Type B pancreatic cell (in vitro differentiated cells): ENCODE measurements around the gene EBI3. TPM values are rescaled to one million over a fixed set of nuclear protein-coding genes. Genes with fewer than 3 reads are reported as not detected.
"Not testable (repeated sequence)": the region's sequence is repeated elsewhere in the genome, so short reads cannot be mapped to it uniquely, and the experiment has no call there.

ENCODE experiments used
- DNase-seq: peaks from one replicate; pipeline ENCODE4 v3.0.0; 2021; ENCODE audit warnings: mixed read lengths; ENCODE audit not compliant: unreplicated experiment; ENCODE audit errors: extremely low spot score
- H3K27ac Mint-ChIP-seq: 2 replicates; pipeline ENCODE4 v1.8.0; 2021; ENCODE audit warnings: mild to moderate bottlenecking, mixed read lengths
- H3K27me3 Mint-ChIP-seq: 2 replicates; pipeline ENCODE4 v1.8.0; 2021; ENCODE audit warnings: mixed read lengths
- H3K36me3 Mint-ChIP-seq: 2 replicates; pipeline ENCODE4 v1.8.0; 2021; ENCODE audit warnings: mixed read lengths
- H3K4me1 Mint-ChIP-seq: one replicate; pipeline ENCODE4 v1.8.0; 2021; ENCODE audit warnings: mixed read lengths; ENCODE audit not compliant: unreplicated experiment
- H3K4me3 Mint-ChIP-seq: 2 replicates; pipeline ENCODE4 v1.8.0; 2021; ENCODE audit warnings: mild to moderate bottlenecking, mixed read lengths
- H3K9me3 Mint-ChIP-seq: 2 replicates; pipeline ENCODE4 v1.8.0; 2021; ENCODE audit warnings: mixed read lengths
- total RNA-seq: library from RNA; stranded (reverse); gene quantifications from 2 replicates; pipeline ENCODE4 v1.2.1, GENCODE V29; 2021; ENCODE audit warnings: low replicate concordance
- TF ChIP-seq, protein P1 (sequence below): fragments of 200-600 bp; sonication (generic); conservative IDR thresholded peaks from 2 replicates; pipeline ENCODE4 v1.5.0; 2021; ENCODE audit warnings: antibody characterized with exemption, mild to moderate bottlenecking

EBI3 gene
- total RNA-seq, 1 donor from 2014 or later = 0.43 TPM

GRCh38 chr19:4234142-4234861 lies 5.0 kb downstream of the EBI3 start:
- H3K4me3 Mint-ChIP-seq = no peak overlapping the region
- no peaks in the 10 kb centered on the region for H3K9me3 Mint-ChIP-seq
- H3K27ac Mint-ChIP-seq = no peak overlapping the region
- H3K36me3 Mint-ChIP-seq = no peaks in the 10 kb centered on the region
- TF ChIP-seq, protein P1, sequence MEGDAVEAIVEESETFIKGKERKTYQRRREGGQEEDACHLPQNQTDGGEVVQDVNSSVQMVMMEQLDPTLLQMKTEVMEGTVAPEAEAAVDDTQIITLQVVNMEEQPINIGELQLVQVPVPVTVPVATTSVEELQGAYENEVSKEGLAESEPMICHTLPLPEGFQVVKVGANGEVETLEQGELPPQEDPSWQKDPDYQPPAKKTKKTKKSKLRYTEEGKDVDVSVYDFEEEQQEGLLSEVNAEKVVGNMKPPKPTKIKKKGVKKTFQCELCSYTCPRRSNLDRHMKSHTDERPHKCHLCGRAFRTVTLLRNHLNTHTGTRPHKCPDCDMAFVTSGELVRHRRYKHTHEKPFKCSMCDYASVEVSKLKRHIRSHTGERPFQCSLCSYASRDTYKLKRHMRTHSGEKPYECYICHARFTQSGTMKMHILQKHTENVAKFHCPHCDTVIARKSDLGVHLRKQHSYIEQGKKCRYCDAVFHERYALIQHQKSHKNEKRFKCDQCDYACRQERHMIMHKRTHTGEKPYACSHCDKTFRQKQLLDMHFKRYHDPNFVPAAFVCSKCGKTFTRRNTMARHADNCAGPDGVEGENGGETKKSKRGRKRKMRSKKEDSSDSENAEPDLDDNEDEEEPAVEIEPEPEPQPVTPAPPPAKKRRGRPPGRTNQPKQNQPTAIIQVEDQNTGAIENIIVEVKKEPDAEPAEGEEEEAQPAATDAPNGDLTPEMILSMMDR = no peak
- H3K4me1 Mint-ChIP-seq = no peaks in the 10 kb centered on the region
- no peak for DNase-seq
- H3K27me3 Mint-ChIP-seq = no peaks in the 10 kb centered on the region

DNA sequence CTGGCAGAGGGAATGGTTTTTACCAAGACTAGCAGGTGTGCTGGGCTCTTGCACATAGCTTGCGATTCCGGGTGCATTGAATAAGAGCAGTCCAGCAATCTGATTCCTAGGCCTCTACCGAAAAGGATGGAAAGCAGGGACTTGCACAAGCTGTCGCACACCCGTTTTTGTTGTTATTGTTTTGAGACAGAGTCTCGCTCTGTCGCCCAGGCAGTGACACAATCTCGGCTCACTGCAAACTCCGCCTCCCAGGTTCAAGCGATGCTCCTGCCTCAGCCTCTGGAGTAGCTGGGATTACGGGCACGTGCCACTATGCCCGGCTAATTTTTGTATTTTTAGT lies 5.5 kb downstream of the EBI3 start:
- H3K4me3 Mint-ChIP-seq = no peak overlapping the region
- H3K4me1 Mint-ChIP-seq = no peaks in the 10 kb centered on the region
- H3K27ac Mint-ChIP-seq = no peak overlapping the region
- H3K36me3 Mint-ChIP-seq = no peaks in the 10 kb centered on the region
- no peaks in the 10 kb centered on the region for H3K9me3 Mint-ChIP-seq
- TF ChIP-seq, protein P1 = no peak
- H3K27me3 Mint-ChIP-seq = no peaks in the 10 kb centered on the region
- no peak for DNase-seq

- H3K27me3 Mint-ChIP-seq, H3K4me3 Mint-ChIP-seq, H3K9me3 Mint-ChIP-seq, H3K36me3 Mint-ChIP-seq, DNase-seq, H3K4me1 Mint-ChIP-seq, H3K27ac Mint-ChIP-seq: not testable (repeated sequence)
Observed at GRCh38 chr19:4237510-4237909, 8.2 kb downstream of the EBI3 start.

DNA sequence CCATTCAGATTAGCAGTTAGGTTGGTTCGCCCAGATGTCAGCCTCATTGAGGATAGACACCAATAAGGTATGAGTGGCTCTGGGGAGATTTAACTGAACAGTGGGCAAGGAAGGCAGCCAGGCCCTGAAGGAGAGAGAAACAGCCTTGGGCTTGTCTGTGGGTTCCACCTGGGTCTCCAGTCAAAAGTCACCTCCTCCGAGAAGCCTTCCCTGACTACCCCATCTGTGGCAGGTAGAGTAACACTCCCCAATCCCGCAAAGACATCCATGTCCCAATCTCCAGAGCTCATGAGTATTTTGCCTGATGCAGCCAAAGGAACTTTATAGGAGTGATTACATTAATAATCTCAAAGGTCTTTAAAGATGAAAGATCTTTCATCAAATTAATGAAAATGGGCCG lies 9.5 kb downstream of the EBI3 start:
- H3K36me3 Mint-ChIP-seq = no peaks in the 10 kb centered on the region
- TF ChIP-seq, protein P1 = no peak
- no peaks in the 10 kb centered on the region for H3K4me1 Mint-ChIP-seq
- no peak for DNase-seq
- no peak overlapping the region for H3K4me3 Mint-ChIP-seq
- H3K27ac Mint-ChIP-seq = no peak overlapping the region
- no peaks in the 10 kb centered on the region for H3K27me3 Mint-ChIP-seq
- peaks cover 6% of the 10 kb centered on the region for H3K9me3 Mint-ChIP-seq

DNA sequence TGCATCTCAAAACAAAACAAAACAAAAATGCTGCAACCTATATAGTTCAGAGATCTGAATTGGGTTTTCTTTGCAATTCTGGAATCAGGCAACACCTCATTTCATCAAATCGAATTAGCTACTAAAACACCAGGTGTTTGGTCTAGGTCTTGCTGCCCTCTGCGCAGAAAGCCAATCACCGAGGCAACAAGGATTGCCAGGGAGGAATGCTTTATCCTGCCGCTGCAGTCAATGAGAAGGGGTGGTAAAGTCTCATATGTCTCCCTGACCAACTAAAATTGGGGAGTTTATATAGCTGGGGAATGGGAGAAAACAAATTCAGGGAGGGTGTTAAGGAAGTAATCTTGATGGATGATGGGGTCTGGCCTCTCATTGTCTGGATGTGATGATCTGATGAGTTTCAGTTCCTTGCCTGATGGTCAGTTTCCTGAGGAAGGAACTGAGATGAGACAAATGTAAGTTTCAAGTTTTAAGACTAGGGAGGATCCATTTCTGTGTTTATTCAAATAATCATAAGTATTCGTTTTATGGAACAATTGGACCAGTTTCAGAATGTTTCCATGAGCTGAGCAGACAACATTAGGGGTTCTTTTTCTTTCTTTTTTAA lies 12.6 kb downstream of the EBI3 start:
- TF ChIP-seq, protein P1 = no peak
- no peaks in the 10 kb centered on the region for H3K4me1 Mint-ChIP-seq
- H3K36me3 Mint-ChIP-seq = no peaks in the 10 kb centered on the region
- peaks cover 6% of the 10 kb centered on the region for H3K9me3 Mint-ChIP-seq
- no peak overlapping the region for H3K27ac Mint-ChIP-seq
- DNase-seq = no peak
- H3K4me3 Mint-ChIP-seq = no peak overlapping the region
- H3K27me3 Mint-ChIP-seq = no peaks in the 10 kb centered on the region

DNA sequence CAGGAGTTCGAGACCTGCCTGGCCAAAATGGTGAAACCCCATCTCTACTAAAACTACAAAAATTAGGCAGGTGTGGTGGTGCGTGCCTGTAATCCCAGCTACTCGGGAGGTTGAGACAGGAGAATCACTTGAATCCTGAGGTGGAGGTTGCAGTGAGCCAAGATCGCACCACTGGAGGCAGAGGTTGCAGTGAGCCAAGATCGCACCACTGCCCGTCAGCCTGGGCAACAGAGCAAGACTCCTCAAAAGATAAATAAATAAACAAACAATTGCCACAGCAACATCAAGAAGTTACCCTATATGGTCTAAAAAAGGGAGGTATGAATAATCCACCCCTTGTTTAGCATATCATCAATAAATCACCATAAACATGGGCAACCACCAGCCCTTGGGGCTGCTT lies 16.6 kb downstream of the EBI3 start:
- not testable (repeated sequence) for H3K4me1 Mint-ChIP-seq, H3K27ac Mint-ChIP-seq, DNase-seq, H3K27me3 Mint-ChIP-seq, H3K9me3 Mint-ChIP-seq, H3K4me3 Mint-ChIP-seq
- peaks cover 15% of the 10 kb centered on the region for H3K36me3 Mint-ChIP-seq
